Activated naive CD4-positive, alpha-beta T cell treated with anti-CD3 and anti-CD28 coated beads for 36 hours (primary cell): Measurements from ENCODE around the gene TTBK2. TPM values are rescaled to one million over a fixed set of nuclear protein-coding genes. Genes with fewer than 3 reads are reported as not detected.
"Not testable (repeated sequence)": the region's sequence is repeated elsewhere in the genome, so short reads cannot be mapped to it uniquely, and the experiment has no call there.

Experiments
- CTCF ChIA-PET: fragments of 350-600 bp; sonication (Branson Sonifier 250); formaldehyde crosslinking; loops from one replicate; lab custom pipeline; 2021; ENCODE audit warnings: antibody characterized with exemption; lab: Charles Lee
- DNase-seq: peaks from one replicate; pipeline ENCODE4 v3.0.0-alpha.2; 2020
- H3K27ac Mint-ChIP-seq: one replicate; pipeline ENCODE4 v1.8.0; 2021; ENCODE audit warnings: mild to moderate bottlenecking, mixed read lengths
- H3K27me3 Mint-ChIP-seq: one replicate; pipeline ENCODE4 v1.8.0; 2021; ENCODE audit warnings: low read depth, mixed read lengths
- H3K36me3 Mint-ChIP-seq: one replicate; pipeline ENCODE4 v1.8.0; 2021; ENCODE audit warnings: low read depth, mixed read lengths
- H3K4me1 Mint-ChIP-seq: one replicate; pipeline ENCODE4 v1.8.0; 2021; ENCODE audit warnings: low read depth, mixed read lengths
- H3K4me3 Mint-ChIP-seq: one replicate; pipeline ENCODE4 v1.8.0; 2021; ENCODE audit warnings: mild to moderate bottlenecking, moderate library complexity, mixed read lengths
- H3K9me3 Mint-ChIP-seq: one replicate; pipeline ENCODE4 v1.8.0; 2021; ENCODE audit warnings: mixed read lengths
- intact Hi-C: fragments of 100-400 bp; cut with micrococcal nuclease; formaldehyde crosslinking; loops from one replicate; pipeline ENCODE4 v1.15.1; 2023
- total RNA-seq, 2 experiments: library from RNA; stranded (reverse); gene quantifications; one replicate each; pipeline ENCODE4 v1.2.3, GENCODE V29; 2021

Gene TTBK2
- total RNA-seq, 2 experiments from 2014 or later = 13.5 to 15.7 TPM

DNA sequence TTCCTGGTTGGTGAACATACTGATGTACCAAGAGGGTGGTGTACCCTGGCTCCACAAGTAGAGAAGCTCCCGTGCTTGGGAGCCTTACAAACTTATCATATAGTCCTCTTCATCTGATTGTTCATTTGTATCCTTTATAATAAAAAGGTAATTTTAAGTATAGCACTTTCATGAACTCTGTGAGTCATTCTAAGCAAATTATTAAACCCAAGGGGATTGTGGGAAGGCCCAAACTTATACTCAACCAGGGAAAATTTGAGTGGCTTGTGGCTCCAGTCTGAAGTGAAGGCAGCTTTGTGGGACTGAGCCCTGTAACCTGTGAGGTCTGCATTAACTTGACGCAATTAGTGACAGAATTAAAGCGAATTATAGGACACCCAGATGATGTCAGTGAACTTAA lies 29.0 kb downstream of the TTBK2 start:
- CTCF ChIA-PET = no interaction called here
- intact Hi-C loops = no loop called here
- no peak overlapping the region for H3K4me3 Mint-ChIP-seq
- H3K27me3 Mint-ChIP-seq = no peaks in the 10 kb centered on the region
- peaks cover 12% of the 10 kb centered on the region for H3K4me1 Mint-ChIP-seq
- H3K9me3 Mint-ChIP-seq = peaks cover 11% of the 10 kb centered on the region
- no peak for DNase-seq
- peaks cover 9% of the 10 kb centered on the region for H3K36me3 Mint-ChIP-seq
- H3K27ac Mint-ChIP-seq = no peak overlapping the region

DNA sequence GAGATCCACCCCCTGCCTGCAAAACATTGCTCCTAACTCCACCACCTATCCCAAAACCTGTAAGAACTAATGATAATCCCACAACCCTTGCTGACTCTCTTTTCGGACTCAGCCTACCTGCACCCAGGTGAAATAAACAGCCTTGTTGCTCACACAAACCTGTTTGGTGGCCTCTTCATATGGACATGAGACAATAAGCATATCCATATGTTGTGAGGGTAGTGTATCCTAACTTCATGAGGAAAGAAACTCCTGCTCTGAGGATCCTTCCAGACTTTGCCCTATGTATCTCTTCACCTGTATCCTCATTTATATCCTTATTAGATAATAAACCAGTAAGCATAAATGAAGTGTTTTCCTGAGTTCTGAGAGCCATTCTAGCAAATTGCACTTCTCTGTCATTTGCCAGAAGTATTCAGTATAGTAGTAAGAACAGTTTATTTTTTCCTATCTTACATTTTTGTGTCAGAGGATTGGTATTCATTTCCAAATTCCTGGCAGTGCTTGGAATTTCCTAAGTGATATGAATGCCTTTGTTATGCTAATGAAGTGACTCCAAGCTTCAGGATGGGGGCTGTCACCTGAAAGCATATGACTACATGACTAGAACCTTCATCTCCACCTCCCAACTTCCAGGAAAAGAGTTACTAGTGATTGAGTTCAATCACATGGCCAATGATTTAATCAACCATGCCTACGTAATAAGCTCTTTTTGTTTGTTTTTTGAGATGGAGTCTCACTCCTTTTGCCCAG lies 30.2 kb downstream of the TTBK2 start:
- intact Hi-C loops = no loop called here
- Mint-ChIP-seq H3K9me3 (peaks cover 21% of the 10 kb centered on the region), H3K4me1 (peaks cover 9% of the 10 kb centered on the region), H3K36me3 (peaks cover 9% of the 10 kb centered on the region), H3K4me3 (no peak overlapping the region), H3K27ac (no peak overlapping the region), H3K27me3 (no peaks in the 10 kb centered on the region)
- CTCF ChIA-PET = no interaction called here
- no peak for DNase-seq

DNA sequence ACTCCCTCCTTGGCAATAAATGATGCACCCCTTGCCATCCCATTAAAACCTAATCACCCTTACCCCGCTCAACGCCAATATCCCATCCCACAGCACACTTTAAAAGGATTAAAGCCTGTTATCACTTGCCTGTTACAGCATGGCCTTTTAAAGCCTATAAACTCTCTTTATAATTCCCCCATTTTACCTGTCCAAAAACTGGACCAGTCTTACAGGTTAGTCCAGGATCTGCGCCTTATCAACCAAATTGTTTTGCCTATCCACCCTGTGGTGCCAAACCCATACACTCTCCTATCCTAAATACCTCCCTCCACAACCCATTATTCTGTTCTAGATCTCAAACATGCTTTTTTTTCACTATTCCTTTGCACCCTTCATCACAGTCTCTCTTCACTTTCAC lies 33.2 kb downstream of the TTBK2 start:
- H3K27me3 Mint-ChIP-seq, CTCF ChIA-PET, H3K4me1 Mint-ChIP-seq, H3K4me3 Mint-ChIP-seq, H3K27ac Mint-ChIP-seq, intact Hi-C loops, DNase-seq: not testable (repeated sequence)
- peaks cover 10% of the 10 kb centered on the region for H3K36me3 Mint-ChIP-seq
- H3K9me3 Mint-ChIP-seq = peaks cover 25% of the 10 kb centered on the region

DNA sequence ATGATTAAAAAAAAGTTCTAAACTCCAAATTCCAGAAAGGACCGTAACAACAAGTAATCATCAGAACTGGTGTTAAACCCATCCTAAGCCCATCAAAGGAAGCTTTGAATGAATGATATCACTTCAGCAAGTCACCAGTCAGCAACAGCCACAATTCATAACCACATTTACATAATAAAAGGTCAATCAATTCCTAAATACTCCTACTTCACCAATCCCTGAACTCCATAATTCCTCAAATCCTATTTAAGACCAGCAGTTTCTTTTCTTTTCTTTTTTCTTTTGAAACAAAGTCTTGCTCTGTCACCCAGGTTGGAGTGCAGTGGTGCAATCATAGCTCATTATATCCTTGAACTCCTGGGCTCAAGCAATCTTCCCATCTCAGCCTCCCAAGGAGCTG lies 40.5 kb downstream of the TTBK2 start:
- H3K36me3 Mint-ChIP-seq = peaks cover 9% of the 10 kb centered on the region
- no peak for DNase-seq
- H3K9me3 Mint-ChIP-seq = peaks cover 12% of the 10 kb centered on the region
- H3K4me1 Mint-ChIP-seq = no peaks in the 10 kb centered on the region
- H3K27me3 Mint-ChIP-seq = no peaks in the 10 kb centered on the region
- H3K4me3 Mint-ChIP-seq = no peak overlapping the region
- no peak overlapping the region for H3K27ac Mint-ChIP-seq
- CTCF ChIA-PET = interaction anchor here (0.7 kb wide), 1 partner anchor 225 kb away, joined by 3 read pairs; no protein-coding TSS in a partner anchor
- intact Hi-C loops = no loop called here

DNA sequence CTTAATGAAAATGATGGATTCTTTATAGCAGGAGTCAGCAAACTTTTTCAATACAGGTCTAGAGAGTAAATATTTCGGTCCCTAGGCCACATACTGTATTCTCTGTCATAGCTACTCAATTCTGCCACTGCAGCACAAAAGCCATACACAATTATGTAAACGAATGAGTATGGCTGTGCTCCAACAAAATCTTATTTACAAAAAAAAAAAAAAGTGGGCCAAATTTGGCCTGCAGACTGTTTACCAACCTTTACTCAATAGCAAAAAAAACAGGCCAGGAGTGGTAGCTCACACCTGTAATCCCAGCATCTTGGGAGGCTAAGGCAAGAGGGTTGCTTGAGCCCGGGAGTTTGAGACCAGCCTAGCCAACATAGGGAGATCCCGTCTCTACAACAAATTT lies 41.1 kb downstream of the TTBK2 start:
- no peaks in the 10 kb centered on the region for H3K4me1 Mint-ChIP-seq
- DNase-seq = no peak
- H3K27ac Mint-ChIP-seq = no peak overlapping the region
- peaks cover 7% of the 10 kb centered on the region for H3K9me3 Mint-ChIP-seq
- no peak overlapping the region for H3K4me3 Mint-ChIP-seq
- peaks cover 5% of the 10 kb centered on the region for H3K36me3 Mint-ChIP-seq
- intact Hi-C loops = no loop called here
- CTCF ChIA-PET = interaction anchor here (0.5 to 0.7 kb wide), 2 partner anchors 225 to 1186 kb away, joined by 3 read pairs; no protein-coding TSS in a partner anchor
- no peaks in the 10 kb centered on the region for H3K27me3 Mint-ChIP-seq

DNA sequence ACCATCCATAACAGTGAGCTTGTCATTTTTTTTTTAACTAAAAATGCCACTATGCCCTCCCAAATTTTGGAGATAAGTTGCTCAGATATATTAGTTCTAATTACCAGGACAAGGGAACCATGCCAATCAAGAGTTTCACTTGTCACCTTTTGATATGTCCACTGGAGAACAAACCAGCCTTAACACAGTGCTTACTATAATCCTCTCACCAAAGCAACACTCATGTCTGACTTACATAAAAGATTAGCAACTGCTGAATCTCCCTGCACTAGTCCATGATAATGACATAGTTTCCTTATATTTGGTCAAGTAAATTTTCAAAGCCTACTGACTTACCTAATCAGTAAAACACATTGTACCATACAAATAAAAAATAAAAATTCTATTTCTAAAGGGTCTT lies 44.4 kb downstream of the TTBK2 start:
- CTCF ChIA-PET = no interaction called here
- Mint-ChIP-seq H3K9me3 (no peaks in the 10 kb centered on the region), H3K4me1 (no peaks in the 10 kb centered on the region), H3K27ac (no peak overlapping the region), H3K36me3 (no peaks in the 10 kb centered on the region), H3K4me3 (no peak overlapping the region), H3K27me3 (no peaks in the 10 kb centered on the region)
- intact Hi-C loops = no loop called here
- no peak for DNase-seq

DNA sequence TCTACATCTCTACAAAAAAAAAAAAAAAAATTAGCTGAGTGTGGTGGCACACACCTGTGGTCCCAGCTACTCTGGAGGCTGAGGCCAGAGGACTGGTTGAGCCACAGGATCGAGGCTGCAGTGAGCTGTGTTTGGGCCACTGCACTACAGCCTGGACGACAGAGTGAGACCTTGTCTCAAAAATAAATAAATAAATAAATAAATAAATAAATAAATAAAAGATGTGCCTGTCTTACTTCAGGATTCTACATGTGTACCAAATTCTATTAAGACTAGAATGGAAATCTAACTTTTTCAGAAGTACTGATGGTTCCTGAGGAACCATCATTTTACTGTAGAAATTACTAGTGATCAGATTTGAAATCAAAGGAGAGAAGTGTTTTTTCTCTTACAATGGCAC lies 51.9 kb downstream of the TTBK2 start:
- H3K4me3 Mint-ChIP-seq = no peak overlapping the region

DNA sequence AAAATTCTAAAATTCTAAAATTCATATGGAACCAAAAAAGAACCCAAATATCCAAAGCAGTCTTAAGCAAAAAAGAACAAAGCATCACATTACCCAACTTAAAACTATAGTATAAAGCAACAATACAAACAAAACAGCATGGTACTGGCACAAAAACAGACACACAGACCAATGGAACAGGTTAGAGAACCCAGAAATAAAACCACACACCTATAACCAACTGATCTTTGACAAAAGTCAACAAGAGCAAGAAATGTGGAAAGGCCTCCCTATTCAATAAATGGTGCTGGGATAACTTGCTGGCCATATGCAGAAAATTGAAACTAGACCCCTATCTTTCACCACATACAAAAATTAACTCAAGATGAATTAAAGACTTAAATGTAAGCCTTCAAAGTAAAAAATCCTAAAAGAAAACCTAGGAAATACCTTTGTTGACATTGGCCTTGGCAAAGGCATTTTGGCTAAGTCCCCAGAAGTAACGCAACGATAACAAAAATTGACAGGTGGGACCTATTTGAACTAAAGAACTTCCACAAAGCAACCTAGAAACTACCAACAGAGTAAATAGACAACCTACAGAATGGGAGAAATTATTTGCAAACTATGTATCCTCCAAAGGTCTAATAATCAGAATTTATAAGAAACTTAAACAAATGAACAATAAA lies 56.9 kb downstream of the TTBK2 start:
- no peak overlapping the region for H3K4me3 Mint-ChIP-seq
- H3K9me3 Mint-ChIP-seq = no peaks in the 10 kb centered on the region
- H3K27me3 Mint-ChIP-seq = no peaks in the 10 kb centered on the region
- no peak overlapping the region for H3K27ac Mint-ChIP-seq
- DNase-seq = no peak
- CTCF ChIA-PET = no interaction called here
- H3K36me3 Mint-ChIP-seq = peaks cover 22% of the 10 kb centered on the region
- intact Hi-C loops = no loop called here
- H3K4me1 Mint-ChIP-seq = no peaks in the 10 kb centered on the region

More for the DNA sequence above, 51.9 kb downstream of the TTBK2 start:
- DNase-seq = no peak
- Mint-ChIP-seq H3K4me1 (no peaks in the 10 kb centered on the region), H3K36me3 (peaks cover 14% of the 10 kb centered on the region), H3K9me3 (no peaks in the 10 kb centered on the region), H3K27me3 (no peaks in the 10 kb centered on the region), H3K27ac (no peak overlapping the region)
- CTCF ChIA-PET = no interaction called here
- intact Hi-C loops = no loop called here

DNA sequence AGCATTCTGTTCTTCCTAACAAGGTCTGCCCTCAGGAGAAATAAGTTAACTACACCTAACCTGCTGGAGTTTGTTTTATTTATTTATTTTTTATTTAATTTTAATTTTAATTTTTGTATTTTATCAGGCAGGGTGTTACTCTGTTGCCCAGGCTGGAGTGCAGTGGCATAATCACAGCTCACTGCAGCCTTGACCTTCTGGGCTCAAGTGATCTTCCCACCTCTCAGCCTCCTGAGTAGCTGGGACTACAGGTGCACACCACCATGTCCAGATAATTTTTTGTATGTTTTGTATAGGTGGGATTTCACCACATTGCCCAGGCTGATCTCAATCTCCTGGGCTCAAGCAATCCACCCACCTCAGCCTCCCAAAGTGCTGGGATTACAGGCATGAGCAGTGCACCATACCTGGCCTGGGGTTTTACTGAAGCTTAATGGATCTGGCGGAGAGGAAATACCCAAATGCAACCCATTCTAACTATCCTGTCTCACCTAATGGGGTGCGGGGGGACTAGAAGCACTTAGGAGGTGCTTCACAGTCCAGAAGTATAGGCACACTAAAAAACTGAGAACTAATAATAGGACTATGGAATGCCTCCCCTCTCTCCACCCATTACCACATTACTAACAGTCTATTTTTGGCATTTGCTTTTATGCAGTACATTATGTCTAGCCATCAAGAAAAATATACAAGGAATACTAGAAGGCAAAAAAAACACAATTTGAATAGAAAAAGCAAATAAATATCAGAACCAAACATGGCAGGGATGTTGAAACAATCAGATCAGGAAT lies 61.4 kb downstream of the TTBK2 start:
- no peaks in the 10 kb centered on the region for H3K9me3 Mint-ChIP-seq
- CTCF ChIA-PET = no interaction called here

DNA sequence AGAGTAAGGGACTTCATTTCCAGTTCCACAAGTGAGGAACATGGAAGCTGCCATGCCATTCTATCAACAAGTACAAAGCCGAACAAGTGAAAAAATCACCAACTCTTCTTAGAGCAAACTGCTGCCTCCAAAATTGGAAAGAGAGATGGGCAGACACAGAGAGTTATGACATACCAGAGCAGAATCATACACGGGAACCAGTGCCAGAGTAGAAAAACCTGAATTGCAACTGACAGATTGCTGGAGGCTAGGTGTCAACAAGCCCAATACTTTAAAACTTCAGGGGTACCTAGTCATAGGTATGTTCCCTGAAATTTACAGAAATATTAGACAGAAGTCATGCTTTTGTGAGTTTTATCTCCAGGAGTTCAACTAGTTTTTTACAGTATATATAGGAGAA lies 62.0 kb downstream of the TTBK2 start:
- no peak overlapping the region for H3K4me3 Mint-ChIP-seq
- no peaks in the 10 kb centered on the region for H3K9me3 Mint-ChIP-seq
- H3K36me3 Mint-ChIP-seq = peaks cover 16% of the 10 kb centered on the region
- H3K27ac Mint-ChIP-seq = no peak overlapping the region
- intact Hi-C loops = no loop called here
- no peak for DNase-seq
- H3K27me3 Mint-ChIP-seq = no peaks in the 10 kb centered on the region
- CTCF ChIA-PET = no interaction called here
- H3K4me1 Mint-ChIP-seq = no peaks in the 10 kb centered on the region

More for the DNA sequence above, 61.4 kb downstream of the TTBK2 start:
- peaks cover 19% of the 10 kb centered on the region for H3K36me3 Mint-ChIP-seq
- no peaks in the 10 kb centered on the region for H3K4me1 Mint-ChIP-seq
- intact Hi-C loops = no loop called here
- H3K4me3 Mint-ChIP-seq = no peak overlapping the region
- no peaks in the 10 kb centered on the region for H3K27me3 Mint-ChIP-seq
- H3K27ac Mint-ChIP-seq = no peak overlapping the region
- DNase-seq = no peak

DNA sequence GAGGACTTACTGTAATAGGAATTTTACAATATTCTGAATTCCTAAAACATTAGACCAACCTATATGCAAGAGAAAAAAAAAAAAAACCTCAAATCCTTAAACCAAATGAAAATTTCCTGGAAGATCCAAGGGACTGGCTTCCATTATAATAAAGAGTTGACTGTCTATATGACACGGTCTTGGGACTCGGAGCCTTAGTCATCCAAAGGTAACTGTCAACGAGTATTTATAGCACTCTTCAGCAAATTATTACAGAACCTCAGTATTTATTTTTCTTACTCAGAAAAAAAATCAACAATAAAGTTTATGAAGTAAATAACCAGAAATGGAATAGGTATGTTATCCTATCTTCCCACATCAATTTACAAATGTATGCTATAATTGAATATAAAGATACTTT lies 66.0 kb downstream of the TTBK2 start:
- H3K9me3 Mint-ChIP-seq = no peaks in the 10 kb centered on the region
- intact Hi-C loops = no loop called here
- H3K27me3 Mint-ChIP-seq = no peaks in the 10 kb centered on the region
- DNase-seq = no peak
- no peak overlapping the region for H3K4me3 Mint-ChIP-seq
- H3K4me1 Mint-ChIP-seq = no peaks in the 10 kb centered on the region
- CTCF ChIA-PET = no interaction called here
- peaks cover 7% of the 10 kb centered on the region for H3K36me3 Mint-ChIP-seq
- H3K27ac Mint-ChIP-seq = no peak overlapping the region

DNA sequence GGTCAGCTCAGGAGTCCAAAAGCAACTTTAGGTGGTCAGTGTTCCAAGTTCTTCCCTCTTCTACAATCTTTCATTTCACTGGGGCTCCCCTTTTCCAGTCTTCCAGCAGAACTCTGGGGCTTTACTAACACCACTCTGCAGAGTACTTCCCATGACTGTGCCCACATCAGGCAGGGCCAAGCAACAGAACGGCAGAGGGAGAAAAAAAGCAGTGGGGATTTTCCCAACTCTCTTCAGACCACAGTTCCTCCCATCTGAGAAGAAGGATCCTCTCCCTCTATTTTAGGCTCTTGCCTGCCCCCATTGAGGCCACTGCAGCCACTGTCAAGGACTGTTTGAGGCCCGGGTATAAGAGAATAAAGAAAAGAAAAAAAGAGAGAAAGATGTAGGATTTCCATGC lies 70.7 kb downstream of the TTBK2 start:
- peaks cover 2% of the 10 kb centered on the region for H3K36me3 Mint-ChIP-seq
- CTCF ChIA-PET = no interaction called here
- H3K27me3 Mint-ChIP-seq = no peaks in the 10 kb centered on the region
- intact Hi-C loops = no loop called here
- no peaks in the 10 kb centered on the region for H3K4me1 Mint-ChIP-seq
- H3K27ac Mint-ChIP-seq = no peak overlapping the region
- no peaks in the 10 kb centered on the region for H3K9me3 Mint-ChIP-seq
- no peak for DNase-seq
- H3K4me3 Mint-ChIP-seq = no peak overlapping the region
